LoVo (cell line): ENCODE measurements around the gene NDUFA11.

Experiments
- DNase-seq: peaks from one replicate; pipeline ENCODE4 v3.0.0-alpha.2; 2016; ENCODE audit warnings: low spot score

NDUFA11 gene

GRCh38 chr19:5908773-5909442, 5.3 kb upstream of the NDUFA11 start:
- no peak for DNase-seq

DNA sequence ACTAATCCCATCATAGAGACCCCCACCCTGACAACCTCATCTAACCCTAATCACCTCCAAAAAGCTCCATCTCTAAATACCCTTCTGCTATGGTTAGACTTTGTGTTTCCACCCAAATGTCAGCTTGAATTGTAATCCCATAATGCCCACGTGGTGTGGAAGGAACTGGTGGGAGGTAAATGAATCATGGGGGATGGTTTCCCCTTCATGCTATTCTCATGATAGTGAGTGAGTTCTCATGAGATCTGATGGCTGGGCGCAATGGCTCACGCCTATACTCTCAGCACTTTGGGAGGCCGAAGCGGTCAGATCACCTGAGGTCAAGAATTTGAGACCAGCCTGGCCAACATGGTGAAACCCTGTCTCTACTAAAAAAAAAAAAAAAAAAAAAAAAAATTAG, 3.7 kb upstream of the NDUFA11 start:
- DNase-seq: no peak

- no peak for DNase-seq
These were observed 1.7 kb upstream of the NDUFA11 start for GRCh38 chr19:5905114-5905778.

DNA sequence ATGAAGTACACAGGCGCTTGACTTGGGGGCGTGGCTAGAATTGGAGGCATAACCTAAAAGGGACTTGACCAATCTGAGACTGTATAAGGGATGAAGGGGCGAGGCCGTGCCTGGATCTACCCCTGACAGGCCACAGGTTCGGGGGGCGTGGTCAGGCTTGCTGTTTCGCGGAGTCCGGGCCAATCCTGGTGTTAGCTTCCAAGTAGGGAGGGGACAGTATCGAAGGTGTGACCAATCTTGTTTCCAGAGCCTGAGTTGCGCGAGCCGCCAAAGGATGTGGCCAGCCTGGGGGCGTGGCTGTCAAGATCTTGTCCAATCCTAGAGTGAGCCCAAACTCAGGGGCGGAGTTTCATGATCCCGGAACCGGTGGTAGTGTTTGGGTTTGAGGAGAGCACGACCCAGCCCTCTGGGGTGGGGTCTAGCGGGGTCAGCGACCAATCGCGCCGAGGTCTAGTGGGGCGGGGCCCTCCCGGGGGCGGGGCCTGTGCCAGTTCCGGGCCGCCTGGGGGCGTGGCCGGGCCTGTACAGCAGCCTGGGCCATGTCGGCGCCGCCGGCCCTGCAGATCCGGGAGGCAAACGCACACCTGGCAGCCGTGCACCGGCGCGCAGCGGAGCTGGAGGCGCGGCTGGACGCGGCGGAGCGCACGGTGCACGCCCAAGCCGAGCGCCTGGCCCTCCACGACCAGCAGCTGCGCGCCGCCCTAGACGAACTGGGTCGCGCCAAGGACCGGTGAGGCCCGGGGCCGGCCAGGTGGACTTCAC, 943 bp upstream of the NDUFA11 start, which contains the start of gene VMAC:
Gene VMAC (plus strand): TSS at position 521 of the 762 bp plus-strand sequence. CDS start 19 bp downstream, at position 540.
- DNase-seq: peak; percentile 100

GRCh38 chr19:5903056-5903623, 450 bp downstream of the NDUFA11 start:
- DNase-seq: no peak

DNA sequence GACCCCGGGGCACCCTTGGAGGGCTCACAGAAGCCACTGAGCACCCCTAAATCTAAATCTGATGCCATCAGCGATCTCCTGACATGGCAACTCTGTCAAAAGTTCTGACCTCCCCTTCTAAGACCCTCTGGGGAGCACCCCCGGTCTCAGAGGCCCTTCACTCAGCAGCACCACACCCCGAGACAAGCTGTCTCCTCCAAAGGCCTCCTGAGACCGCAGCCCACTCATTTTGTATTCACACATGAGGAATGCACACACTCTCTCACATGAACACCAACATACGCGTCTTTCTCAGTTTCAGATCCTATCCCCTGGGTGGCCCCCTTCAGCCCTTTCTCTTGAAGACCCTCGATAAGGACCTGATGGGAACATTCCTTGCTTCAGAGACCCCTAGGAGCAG, 2.6 kb downstream of the NDUFA11 start:
- no peak for DNase-seq

DNA sequence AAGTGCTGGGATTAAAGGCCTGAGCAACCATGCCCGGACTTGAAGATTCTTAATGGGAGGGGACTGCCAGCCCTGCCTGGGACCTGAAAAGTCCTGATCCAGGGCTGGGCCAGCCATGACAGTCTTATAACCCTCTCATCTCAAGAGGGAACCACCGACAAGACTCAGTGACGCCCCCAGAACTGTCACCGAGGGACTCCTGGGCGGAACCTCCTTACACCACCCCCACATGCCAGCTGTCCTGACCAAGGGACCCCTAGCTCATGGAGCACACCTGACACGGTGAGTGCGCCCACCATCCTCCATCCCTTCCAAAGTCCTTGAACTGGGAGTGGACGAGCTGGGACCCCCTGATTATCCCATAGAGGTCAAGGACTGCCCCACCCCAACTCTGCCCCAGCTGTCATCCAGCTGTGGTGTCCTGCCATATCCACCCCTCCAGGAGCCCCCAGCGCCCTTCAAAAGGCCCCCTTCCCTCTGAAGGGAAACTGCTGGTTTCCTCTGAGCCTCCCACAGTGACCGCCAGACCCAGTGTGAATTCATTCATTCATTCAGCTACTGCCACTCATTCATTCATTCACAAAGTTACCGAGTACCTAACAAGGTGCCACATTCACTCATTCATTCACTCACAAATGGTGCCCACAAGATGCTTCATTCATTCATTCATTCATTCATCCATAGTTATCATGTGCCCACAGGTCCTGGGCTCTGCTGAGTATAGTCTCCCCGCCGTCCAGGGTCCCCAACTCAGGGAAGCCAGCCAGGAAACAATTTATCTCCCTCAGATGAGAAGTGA, 3.7 kb downstream of the NDUFA11 start:
- no peak for DNase-seq

GRCh38 chr19:5897189-5897969, 6.2 kb downstream of the NDUFA11 start:
- no peak for DNase-seq

GRCh38 chr19:5896365-5897076, 7.1 kb downstream of the NDUFA11 start:
- no peak for DNase-seq

- DNase-seq: no peak
These were observed 7.7 kb downstream of the NDUFA11 start for GRCh38 chr19:5895890-5896289.

- DNase-seq: no peak
These were observed 8.2 kb downstream of the NDUFA11 start for GRCh38 chr19:5895409-5895808.

DNA sequence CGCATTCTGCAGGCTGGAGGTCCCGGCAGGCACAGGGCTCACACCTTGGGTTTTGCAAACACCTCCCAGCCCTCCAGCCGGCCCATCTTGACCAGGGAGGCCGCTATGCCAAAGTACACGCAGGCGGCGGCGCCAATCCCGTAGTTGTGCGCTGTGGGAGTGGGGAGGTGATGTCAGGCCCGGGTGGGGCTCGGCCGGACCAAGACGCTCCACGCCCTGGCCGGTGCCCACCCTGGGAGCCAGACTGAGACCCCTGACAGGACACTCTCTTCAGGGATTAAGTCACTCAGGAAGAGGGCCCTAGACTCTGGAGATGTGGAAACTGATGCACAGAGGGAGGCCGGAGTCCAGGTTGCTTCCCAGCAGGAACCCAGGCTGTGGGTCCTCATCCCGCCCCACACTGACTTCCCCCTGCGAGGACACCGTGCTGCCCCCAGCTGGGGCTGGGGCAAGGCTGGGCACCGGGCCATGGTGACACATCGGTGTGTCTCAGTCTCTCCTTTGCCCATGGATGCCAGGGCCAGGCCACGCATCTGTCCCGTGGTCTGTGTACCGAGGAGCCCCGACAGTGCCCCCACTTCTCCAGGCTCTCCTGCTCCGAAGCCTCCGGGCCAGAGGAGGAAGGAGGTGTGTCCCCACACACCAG, 8.8 kb downstream of the NDUFA11 start:
- DNase-seq: no peak

- no peak for DNase-seq
These were observed 9.5 kb downstream of the NDUFA11 start for GRCh38 chr19:5893907-5894703.

- DNase-seq: no peak
These were observed 10.2 kb downstream of the NDUFA11 start for GRCh38 chr19:5893296-5893903.

DNA sequence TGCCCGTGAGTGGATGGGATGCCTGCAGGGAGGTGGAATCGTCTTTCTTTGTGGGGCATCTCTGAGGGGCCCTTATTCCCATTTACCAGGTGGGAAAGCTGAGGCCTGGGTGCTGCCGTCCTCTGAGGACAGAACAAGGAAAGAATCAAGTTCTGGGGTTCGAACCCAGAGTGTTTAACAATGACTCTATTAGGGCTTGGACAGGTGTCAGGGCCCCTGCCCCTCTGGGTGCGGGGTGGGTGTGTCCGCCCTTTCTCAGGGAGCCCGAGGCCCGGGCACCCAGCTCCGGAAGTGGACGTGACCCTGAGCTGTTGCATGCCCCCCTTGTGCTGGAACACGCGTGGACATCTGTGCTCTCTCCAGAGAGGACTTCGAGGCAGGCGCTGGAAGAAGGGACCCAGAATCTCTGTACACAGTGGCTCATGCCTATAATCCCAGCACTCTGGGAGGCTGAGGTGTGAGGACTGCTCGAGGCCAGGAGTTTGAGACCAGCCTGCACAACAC, 10.8 kb downstream of the NDUFA11 start:
- DNase-seq: no peak

DNA sequence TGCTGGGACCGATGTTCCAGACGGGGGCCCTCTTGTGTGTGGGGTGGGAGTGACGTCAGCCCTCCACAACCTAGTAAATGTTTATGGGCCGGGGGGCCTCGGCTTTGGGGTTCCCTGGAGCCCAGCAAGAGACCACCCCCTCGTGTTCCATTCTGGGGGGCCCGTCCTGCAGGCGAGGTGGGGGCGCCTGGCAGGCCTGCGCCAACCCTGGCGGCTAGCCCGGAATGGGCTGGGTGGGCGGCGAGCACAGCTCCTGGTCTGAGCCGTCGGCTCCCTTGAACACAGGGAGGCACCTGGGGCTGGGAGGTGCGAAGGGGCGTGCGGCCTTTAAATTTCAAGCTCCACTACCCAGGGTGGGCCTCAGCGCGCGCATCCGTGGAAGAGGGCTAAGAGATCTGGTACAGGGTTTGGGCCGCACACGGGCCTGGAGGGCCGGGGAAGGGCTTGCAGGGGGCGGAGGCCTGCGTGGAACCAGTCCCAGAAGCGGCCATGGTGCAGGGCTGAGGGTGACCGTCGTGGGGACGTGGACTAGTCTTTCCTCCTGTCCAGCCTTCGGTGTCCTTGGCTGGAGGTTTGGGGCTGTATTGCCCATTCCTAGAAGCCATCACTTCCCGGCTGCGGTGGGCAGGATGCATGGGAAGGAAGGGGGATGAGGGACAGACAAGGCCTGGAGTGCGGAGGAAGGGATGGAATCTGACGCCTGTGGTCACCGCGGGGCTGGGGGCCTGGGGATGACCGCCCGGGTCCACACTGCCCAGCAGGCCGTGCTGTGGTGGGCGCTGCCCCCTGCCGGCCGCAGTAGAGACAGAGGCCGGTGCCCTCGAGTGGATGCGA, 11.4 kb downstream of the NDUFA11 start:
- DNase-seq: no peak

DNA sequence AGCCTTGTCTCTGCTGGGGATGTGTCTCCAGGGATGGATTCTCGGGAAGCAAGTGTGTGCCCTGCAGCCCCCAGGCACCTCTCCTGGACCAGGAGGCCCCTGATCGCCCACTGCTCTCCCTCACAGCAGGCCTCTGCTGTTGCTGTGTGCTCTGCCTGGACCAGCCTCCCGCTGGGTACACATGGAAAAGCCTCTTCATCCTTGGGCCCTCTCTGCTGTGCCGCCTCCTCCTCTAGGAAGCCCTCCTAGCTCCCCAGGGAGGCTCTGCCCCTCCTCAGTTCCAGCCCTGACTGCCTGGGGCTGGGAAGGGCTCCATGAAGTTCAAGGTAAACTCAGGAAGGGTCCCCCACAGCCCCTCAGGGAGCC, 12.0 kb downstream of the NDUFA11 start:
- DNase-seq: no peak

- no peak for DNase-seq
These were observed 13.5 kb downstream of the NDUFA11 start for GRCh38 chr19:5890099-5890498.
